GM12878 (cell line): ENCODE data around the gene NEK10. TPM values are rescaled to one million over a fixed set of nuclear protein-coding genes. Genes with fewer than 3 reads are reported as not detected.

ENCODE experiments used
- ATAC-seq: fragments of 200-7000 bp; cut with Tn5 transposase; 3 replicates; pipeline ENCODE4 v1.9.1; 2020; ENCODE audit warnings: mild to moderate bottlenecking, moderate library complexity
- BruUV-seq: library from RNA; stranded (reverse); fragments of 400-500 nt; replicated peaks from 2 replicates; lab custom pipeline; 2021; lab: Mats Ljungman, UMichigan
- CTCF ChIA-PET: fragments of 300-600 bp; sonication (Branson Sonifier 250); formaldehyde crosslinking; extraction: SDS; loops from one replicate; lab custom pipeline; 2021; ENCODE audit warnings: inconsistent platforms; lab: Yijun Ruan, JAX
- POLR2A ChIA-PET: fragments of 350-600 bp; formaldehyde crosslinking; extraction: SDS; loops from one replicate; lab custom pipeline; 2021; ENCODE audit warnings: inconsistent platforms; lab: Charles Lee
- RAD21 ChIA-PET: fragments of 300-600 bp; sonication (Branson Sonifier 250); formaldehyde crosslinking; loops from one replicate; lab custom pipeline; 2023; ENCODE audit warnings: antibody characterized with exemption; ENCODE audit not compliant: unreplicated experiment; lab: Charles Lee
- SMC1A ChIA-PET: fragments of 300-600 bp; sonication (Branson Sonifier 250); formaldehyde crosslinking; loops from one replicate; lab custom pipeline; 2023; ENCODE audit not compliant: unreplicated experiment, uncharacterized antibody; lab: Charles Lee
- DNase-seq: peaks from one replicate; pipeline ENCODE4 v3.0.0-alpha.2; 2011; ENCODE audit warnings: low read depth, low spot score
- FAIRE-seq: peaks from 3 replicates; lab custom pipeline; 2011; peaks lifted over from hg19 to GRCh38; lab: Jason Lieb, UNC
- H2AFZ ChIP-seq: 2 replicates; pipeline ENCODE4 v1.6.0; 2011; ENCODE audit warnings: low read depth, low read length, control low read depth; ENCODE audit not compliant: control insufficient read depth
- H3K27ac ChIP-seq: 2 replicates; pipeline ENCODE4 v1.5.1; 2011; ENCODE audit warnings: control low read depth; ENCODE audit not compliant: control insufficient read depth, insufficient read depth
- H3K27me3 ChIP-seq, 2 experiments: replicated peaks in 1 of 2; 2 replicates each; pipeline versions ENCODE4 v1.6.0 to v1.6.1; 2011; ENCODE audit warnings: low read length in 1 of 2; ENCODE audit not compliant: control insufficient read depth in 2 of 2, insufficient read depth in 2 of 2
- H3K36me3 ChIP-seq, 2 experiments: 2 replicates each; pipeline ENCODE4 v1.5.1; 2011; ENCODE audit warnings: low read length in 1 of 2; ENCODE audit not compliant: control insufficient read depth in 2 of 2, insufficient read depth in 2 of 2
- H3K4me1 ChIP-seq: 2 replicates; pipeline ENCODE4 v1.6.1; 2011; ENCODE audit warnings: mild to moderate bottlenecking, low read length, moderate library complexity, mixed read lengths; ENCODE audit not compliant: control insufficient read depth, insufficient read depth
- H3K4me2 ChIP-seq: 2 replicates; pipeline ENCODE4 v1.6.0; 2011; ENCODE audit warnings: control low read depth; ENCODE audit not compliant: control insufficient read depth, insufficient read depth
- H3K4me3 ChIP-seq: fragments of 200-600 bp; sonication (generic); 2 replicates; pipeline ENCODE4 v1.5.1; 2016
- H3K79me2 ChIP-seq: 2 replicates; pipeline ENCODE4 v1.6.0; 2011; ENCODE audit warnings: low read length; ENCODE audit not compliant: control insufficient read depth, insufficient read depth
- H3K9ac ChIP-seq: 2 replicates; pipeline ENCODE4 v1.8.0; 2011; ENCODE audit warnings: low read length, control low read depth, mixed read lengths; ENCODE audit not compliant: control insufficient read depth, insufficient read depth
- H3K9me3 ChIP-seq: replicated peaks from 3 replicates; pipeline ENCODE4 v1.5.1; 2011; ENCODE audit warnings: mild to moderate bottlenecking, low read length; ENCODE audit not compliant: control insufficient read depth, insufficient read depth
- H4K20me1 ChIP-seq: 2 replicates; pipeline ENCODE4 v1.6.0; 2011; ENCODE audit not compliant: control insufficient read depth, insufficient read depth
- BMI1 ChIP-seq: fragments of 450-650 bp; IDR thresholded peaks from 2 replicates; pipeline ENCODE4 v1.6.1; 2016; ENCODE audit warnings: mild to moderate bottlenecking, moderate library complexity, borderline replicate concordance
- CHD4 ChIP-seq: fragments of 200-600 bp; sonication (generic); IDR thresholded peaks from 2 replicates; pipeline ENCODE4 v1.6.1; 2016; ENCODE audit warnings: mild to moderate bottlenecking
- GATAD2B ChIP-seq: fragments of 450-650 bp; conservative IDR thresholded peaks from 2 replicates; pipeline ENCODE4 v1.6.1; 2017; ENCODE audit warnings: low read depth, mild to moderate bottlenecking, moderate library complexity
- HDAC6 ChIP-seq: fragments of 200-600 bp; sonication (generic); IDR thresholded peaks from one replicate; pipeline ENCODE4 v1.8.0; 2017; ENCODE audit warnings: antibody characterized with exemption; ENCODE audit not compliant: unreplicated experiment
- KDM1A ChIP-seq: fragments of 200-600 bp; sonication (generic); IDR thresholded peaks from 2 replicates; pipeline ENCODE4 v1.6.1; 2016; ENCODE audit warnings: borderline replicate concordance
- MEF2B ChIP-seq: fragments of 450-650 bp; IDR thresholded peaks from 2 replicates; pipeline ENCODE4 v1.6.1; 2018; ENCODE audit warnings: mild to moderate bottlenecking, moderate library complexity; ENCODE audit not compliant: partially characterized antibody, poor library complexity, severe bottlenecking
- MYB ChIP-seq: fragments of 150-350 bp; IDR thresholded peaks from 2 replicates; pipeline ENCODE4 v1.6.1; 2014; ENCODE audit warnings: mild to moderate bottlenecking, low read depth, low read length, borderline replicate concordance
- POLR2AphosphoS5 ChIP-seq: IDR thresholded peaks from 2 replicates; pipeline ENCODE4 v1.6.1; 2011; ENCODE audit warnings: mild to moderate bottlenecking, low read length, inconsistent platforms
- RUNX3 ChIP-seq: IDR thresholded peaks from 2 replicates; pipeline ENCODE4 v1.6.1; 2012; ENCODE audit warnings: low read length, inconsistent platforms
- STAT1 ChIP-seq: fragments of 450-650 bp; conservative IDR thresholded peaks from 2 replicates; pipeline ENCODE4 v1.6.1; 2014; ENCODE audit warnings: antibody characterized with exemption, mild to moderate bottlenecking
- ZZZ3 ChIP-seq: IDR thresholded peaks from 2 replicates; pipeline ENCODE4 v1.6.1; 2011; ENCODE audit warnings: low read depth; ENCODE audit not compliant: control insufficient read depth, insufficient read length
- WGBS: methylation state at CpG from one replicate; pipeline ENCODE4 v1.1.6; 2016; ENCODE audit warnings: low lambda C conversion rate; ENCODE audit not compliant: insufficient replicate concordance, insufficient coverage; ENCODE audit errors: missing lambda C conversion rate; 5-methylcytosine and 5-hydroxymethylcytosine counted together
- in situ Hi-C: fragments of 300-500 bp; cut with MboI; formaldehyde crosslinking; loops from 9 replicates; pipeline ENCODE4 v1.14.3; 2018; ENCODE audit warnings: mixed read lengths
- intact Hi-C: fragments of 100-400 bp; cut with micrococcal nuclease; formaldehyde crosslinking; loops from one replicate; pipeline ENCODE4 v1.14.2; 2022; ENCODE audit not compliant: unreplicated experiment
- polyA plus RNA-seq, 11 experiments: library from polyadenylated mRNA; depleted of rRNA in 4 of 11; unstranded in 6 of 11; stranded (reverse) in 5 of 11; fragments of >200 nt; fragmentation: Nextera tagmentation in 4 of 11; fragmentation: Illumina TruSeq in 1 of 11; extraction: Ambion mirVana in 4 of 11; extraction: Trizol in 1 of 11; gene quantifications; 1 replicate in 1 of 11; 2 replicates in 10 of 11; pipeline versions ENCODE4 v1.2.1 to v1.2.3, GENCODE V29; 2011 to 2016; ENCODE audit warnings: inconsistent platforms in 2 of 11, missing spikeins in 2 of 11, low read depth in 1 of 11
- total RNA-seq, 4 experiments: library from RNA; depleted of rRNA in 3 of 4; stranded (reverse); fragments of >200 nt in 3 of 4; fragmentation: Illumina TruSeq in 1 of 4; extraction: Trizol in 1 of 4; gene quantifications; 2 replicates each; pipeline versions ENCODE4 v1.2.1 to v1.2.3, GENCODE V29; 2013 to 2021
- TF ChIP-seq, protein P1 (sequence below): fragments of 450-650 bp; IDR thresholded peaks from 2 replicates; pipeline ENCODE4 v1.6.1; 2016; ENCODE audit warnings: mild to moderate bottlenecking
- TF ChIP-seq, protein P2 (sequence below): IDR thresholded peaks from 2 replicates; pipeline ENCODE4 v1.6.1; 2011; ENCODE audit warnings: low read depth, low read length, improper control_type of control experiment, borderline replicate concordance

The NEK10 gene
- total and polyA plus RNA-seq, 10 of the 15 experiments (the other 5 are each of a cell fraction or from before 2014, with no cell fraction given) = 0.06 to 0.40 (median 0.16) TPM; not detected in 2

DNA sequence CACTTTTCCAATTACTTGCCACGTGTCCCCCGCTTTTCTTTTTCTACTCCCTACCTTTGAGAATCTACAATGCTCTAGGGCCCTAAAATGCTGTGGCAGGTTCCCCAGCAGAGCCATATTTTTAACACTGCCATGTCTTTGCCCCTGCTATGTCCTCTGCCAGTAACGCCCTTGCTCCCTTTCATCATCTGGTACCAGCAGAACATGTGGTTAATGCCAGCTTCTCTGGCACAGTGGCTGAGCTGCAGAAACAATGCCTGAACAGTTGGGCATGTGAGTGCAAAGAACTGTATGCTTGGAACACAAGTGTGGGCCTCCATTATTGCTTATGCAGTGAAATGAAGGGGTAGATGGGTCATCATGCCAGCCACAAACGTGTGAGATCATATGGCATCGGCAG is 287.6 kb downstream of the NEK10 start (continued):
- TF ChIP-seq ZZZ3 (no peak), MEF2B (no peak), MYB (no peak)

DNA sequence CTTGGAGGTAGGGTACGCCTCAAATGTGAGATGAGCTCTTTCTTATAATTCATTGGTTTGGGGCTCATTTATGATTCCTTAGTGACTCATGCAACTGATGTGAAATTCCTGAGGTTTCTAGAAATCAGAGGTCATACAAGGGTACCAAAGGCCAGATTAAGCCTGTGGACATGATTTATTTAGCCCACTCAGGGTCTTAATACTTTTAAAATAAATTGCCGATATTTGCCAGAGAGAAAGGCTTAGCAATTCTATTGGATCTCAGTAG is 289.0 kb downstream of the NEK10 start:
- no peak overlapping the region for H3K4me2 ChIP-seq
- ChIA-PET CTCF (no interaction called here), POLR2A (no interaction called here), RAD21 (no interaction called here), SMC1A (no interaction called here)
- no peak for ATAC-seq
- 69% methylated on average over 2 of the region's 2 CpGs for WGBS
- H3K4me3 ChIP-seq = no peak overlapping the region
- in situ Hi-C loops (no loop called here), intact Hi-C loops (no loop called here)
- H3K27ac ChIP-seq = no peak overlapping the region
- H3K79me2 ChIP-seq = no peaks in the 10 kb centered on the region
- H4K20me1 ChIP-seq = no peaks in the 10 kb centered on the region
- FAIRE-seq = no peak
- DNase-seq = no peak
- TF ChIP-seq CHD4 (no peak), GATAD2B (no peak), KDM1A (no peak), POLR2AphosphoS5 (no peak), RUNX3 (no peak), STAT1 (no peak), HDAC6 (no peak), BMI1 (no peak)
- TF ChIP-seq, protein P1, sequence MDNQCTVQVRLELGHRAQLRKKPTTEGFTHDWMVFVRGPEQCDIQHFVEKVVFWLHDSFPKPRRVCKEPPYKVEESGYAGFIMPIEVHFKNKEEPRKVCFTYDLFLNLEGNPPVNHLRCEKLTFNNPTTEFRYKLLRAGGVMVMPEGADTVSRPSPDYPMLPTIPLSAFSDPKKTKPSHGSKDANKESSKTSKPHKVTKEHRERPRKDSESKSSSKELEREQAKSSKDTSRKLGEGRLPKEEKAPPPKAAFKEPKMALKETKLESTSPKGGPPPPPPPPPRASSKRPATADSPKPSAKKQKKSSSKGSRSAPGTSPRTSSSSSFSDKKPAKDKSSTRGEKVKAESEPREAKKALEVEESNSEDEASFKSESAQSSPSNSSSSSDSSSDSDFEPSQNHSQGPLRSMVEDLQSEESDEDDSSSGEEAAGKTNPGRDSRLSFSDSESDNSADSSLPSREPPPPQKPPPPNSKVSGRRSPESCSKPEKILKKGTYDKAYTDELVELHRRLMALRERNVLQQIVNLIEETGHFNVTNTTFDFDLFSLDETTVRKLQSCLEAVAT = no peak
- TF ChIP-seq, protein P2, sequence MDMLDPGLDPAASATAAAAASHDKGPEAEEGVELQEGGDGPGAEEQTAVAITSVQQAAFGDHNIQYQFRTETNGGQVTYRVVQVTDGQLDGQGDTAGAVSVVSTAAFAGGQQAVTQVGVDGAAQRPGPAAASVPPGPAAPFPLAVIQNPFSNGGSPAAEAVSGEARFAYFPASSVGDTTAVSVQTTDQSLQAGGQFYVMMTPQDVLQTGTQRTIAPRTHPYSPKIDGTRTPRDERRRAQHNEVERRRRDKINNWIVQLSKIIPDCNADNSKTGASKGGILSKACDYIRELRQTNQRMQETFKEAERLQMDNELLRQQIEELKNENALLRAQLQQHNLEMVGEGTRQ = no peak
- no peaks in the 10 kb centered on the region for H3K36me3 ChIP-seq
- BruUV-seq = no TSS peak
- no peaks in the 10 kb centered on the region for H3K27me3 ChIP-seq
- no peaks in the 10 kb centered on the region for H3K4me1 ChIP-seq
- no peak overlapping the region for H3K9ac ChIP-seq
- no peaks in the 10 kb centered on the region for H3K9me3 ChIP-seq
- H2AFZ ChIP-seq = no peak overlapping the region
